ENCODE data around the gene FRMD4A.

GRCh38 chr10:13806419-13806818 is 524.3 kb downstream of the FRMD4A start:
- TF ChIP-seq POLR2A (IDR thresholded peaks at IDR 0.05) = no peak
- TF ChIP-seq, protein P1, sequence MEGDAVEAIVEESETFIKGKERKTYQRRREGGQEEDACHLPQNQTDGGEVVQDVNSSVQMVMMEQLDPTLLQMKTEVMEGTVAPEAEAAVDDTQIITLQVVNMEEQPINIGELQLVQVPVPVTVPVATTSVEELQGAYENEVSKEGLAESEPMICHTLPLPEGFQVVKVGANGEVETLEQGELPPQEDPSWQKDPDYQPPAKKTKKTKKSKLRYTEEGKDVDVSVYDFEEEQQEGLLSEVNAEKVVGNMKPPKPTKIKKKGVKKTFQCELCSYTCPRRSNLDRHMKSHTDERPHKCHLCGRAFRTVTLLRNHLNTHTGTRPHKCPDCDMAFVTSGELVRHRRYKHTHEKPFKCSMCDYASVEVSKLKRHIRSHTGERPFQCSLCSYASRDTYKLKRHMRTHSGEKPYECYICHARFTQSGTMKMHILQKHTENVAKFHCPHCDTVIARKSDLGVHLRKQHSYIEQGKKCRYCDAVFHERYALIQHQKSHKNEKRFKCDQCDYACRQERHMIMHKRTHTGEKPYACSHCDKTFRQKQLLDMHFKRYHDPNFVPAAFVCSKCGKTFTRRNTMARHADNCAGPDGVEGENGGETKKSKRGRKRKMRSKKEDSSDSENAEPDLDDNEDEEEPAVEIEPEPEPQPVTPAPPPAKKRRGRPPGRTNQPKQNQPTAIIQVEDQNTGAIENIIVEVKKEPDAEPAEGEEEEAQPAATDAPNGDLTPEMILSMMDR (IDR thresholded peaks at IDR 0.05) = no peak

Measured in stomach (tissue), 4 donors.